Measurements from ENCODE around the gene ZNF467. TPM values are rescaled to one million over a fixed set of nuclear protein-coding genes. Genes with fewer than 3 reads are reported as not detected.

Gene ZNF467, protein sequence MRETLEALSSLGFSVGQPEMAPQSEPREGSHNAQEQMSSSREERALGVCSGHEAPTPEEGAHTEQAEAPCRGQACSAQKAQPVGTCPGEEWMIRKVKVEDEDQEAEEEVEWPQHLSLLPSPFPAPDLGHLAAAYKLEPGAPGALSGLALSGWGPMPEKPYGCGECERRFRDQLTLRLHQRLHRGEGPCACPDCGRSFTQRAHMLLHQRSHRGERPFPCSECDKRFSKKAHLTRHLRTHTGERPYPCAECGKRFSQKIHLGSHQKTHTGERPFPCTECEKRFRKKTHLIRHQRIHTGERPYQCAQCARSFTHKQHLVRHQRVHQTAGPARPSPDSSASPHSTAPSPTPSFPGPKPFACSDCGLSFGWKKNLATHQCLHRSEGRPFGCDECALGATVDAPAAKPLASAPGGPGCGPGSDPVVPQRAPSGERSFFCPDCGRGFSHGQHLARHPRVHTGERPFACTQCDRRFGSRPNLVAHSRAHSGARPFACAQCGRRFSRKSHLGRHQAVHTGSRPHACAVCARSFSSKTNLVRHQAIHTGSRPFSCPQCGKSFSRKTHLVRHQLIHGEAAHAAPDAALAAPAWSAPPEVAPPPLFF
- 1 to 10 TPM in 1 of 2 donors, under 1 TPM in 1; 0.91 to 2.5 TPM for total RNA-seq
- 6.0 TPM for polyA plus RNA-seq (2013, experiment 1 of 2)
- polyA plus RNA-seq (2013, experiment 2 of 2), result 5.3 TPM
- long read RNA-seq, experiment 1, partial matches to known transcripts, result 0 of 1 reads
- long read RNA-seq, experiment 1, other reads (novel, unspliced or antisense), result 1 of 1 reads
- long read RNA-seq, experiment 2, partial matches to known transcripts, result 0 of 2 reads
- long read RNA-seq, experiment 2, other reads (novel, unspliced or antisense), result 2 of 2 reads
- long read RNA-seq, experiment 3, partial matches to known transcripts, result 0 of 1 reads
- long read RNA-seq, experiment 3, other reads (novel, unspliced or antisense), result 1 of 1 reads
- long read RNA-seq, experiment 4, result 0 reads

DNA sequence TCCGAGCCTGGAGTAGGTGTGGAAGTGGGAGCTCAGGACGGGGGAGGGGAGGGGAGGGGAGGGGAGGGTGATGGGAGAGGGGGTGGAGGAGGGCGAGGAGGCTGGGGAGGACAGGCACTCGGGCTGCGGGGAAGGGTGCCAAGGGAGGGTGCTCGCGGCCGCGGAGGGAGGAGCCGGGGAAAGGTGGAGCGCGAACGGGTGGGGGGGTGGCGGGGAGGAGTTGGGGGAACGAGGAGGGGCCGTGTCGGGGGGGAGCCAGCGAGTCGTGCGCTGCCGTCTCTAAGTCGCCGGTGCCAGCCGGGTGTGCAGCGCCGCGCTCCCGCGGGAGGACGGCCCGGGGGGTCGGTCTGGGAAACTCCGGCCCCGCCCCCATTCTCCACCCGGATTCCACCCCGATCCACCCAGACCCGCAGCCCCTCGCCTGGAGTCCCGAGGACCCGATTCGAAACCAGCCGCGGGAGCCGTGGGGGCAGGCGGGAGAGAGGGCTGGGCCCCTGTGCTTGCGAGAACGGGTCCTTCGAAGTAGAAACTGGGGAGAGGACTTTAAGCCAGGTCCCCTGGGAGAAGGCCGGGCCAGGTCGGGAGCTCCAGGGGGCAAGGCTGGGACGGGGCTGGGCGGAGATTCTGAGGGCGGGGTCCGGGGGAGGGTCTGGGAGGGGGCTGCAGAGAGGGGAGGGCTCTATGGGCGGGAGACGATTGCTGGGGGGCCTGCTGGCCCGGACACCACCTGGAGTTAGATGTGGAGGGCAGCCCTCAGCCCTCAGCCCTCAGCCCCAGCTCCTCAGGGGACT is at the start of gene ZNF467:
Gene ZNF467 (minus strand): TSS at position 143 of the 791 bp plus-strand sequence. CDS start 2,556 bp downstream, outside the sequence.
- TF ChIP-seq, protein P1, sequence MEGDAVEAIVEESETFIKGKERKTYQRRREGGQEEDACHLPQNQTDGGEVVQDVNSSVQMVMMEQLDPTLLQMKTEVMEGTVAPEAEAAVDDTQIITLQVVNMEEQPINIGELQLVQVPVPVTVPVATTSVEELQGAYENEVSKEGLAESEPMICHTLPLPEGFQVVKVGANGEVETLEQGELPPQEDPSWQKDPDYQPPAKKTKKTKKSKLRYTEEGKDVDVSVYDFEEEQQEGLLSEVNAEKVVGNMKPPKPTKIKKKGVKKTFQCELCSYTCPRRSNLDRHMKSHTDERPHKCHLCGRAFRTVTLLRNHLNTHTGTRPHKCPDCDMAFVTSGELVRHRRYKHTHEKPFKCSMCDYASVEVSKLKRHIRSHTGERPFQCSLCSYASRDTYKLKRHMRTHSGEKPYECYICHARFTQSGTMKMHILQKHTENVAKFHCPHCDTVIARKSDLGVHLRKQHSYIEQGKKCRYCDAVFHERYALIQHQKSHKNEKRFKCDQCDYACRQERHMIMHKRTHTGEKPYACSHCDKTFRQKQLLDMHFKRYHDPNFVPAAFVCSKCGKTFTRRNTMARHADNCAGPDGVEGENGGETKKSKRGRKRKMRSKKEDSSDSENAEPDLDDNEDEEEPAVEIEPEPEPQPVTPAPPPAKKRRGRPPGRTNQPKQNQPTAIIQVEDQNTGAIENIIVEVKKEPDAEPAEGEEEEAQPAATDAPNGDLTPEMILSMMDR (conservative IDR thresholded peaks at IDR 0.05), result no peak
- WGBS, 2 experiments (ENCODE audit: insufficient coverage in 1 of 2, insufficient read length in 1 of 2), result 1 to 20% methylated on average over 1 to 56 of the region's 57 CpGs
- Mint-ChIP-seq H3K9me3 (no peaks in the 10 kb centered on the region), H3K27me3 (ENCODE audit: insufficient read depth) (peaks cover 72% of the 10 kb centered on the region), H3K4me3 (peak within 1 kb of the TSS; percentile 56), H3K4me1 (peaks cover 8% of the 10 kb centered on the region), H3K27ac (no peak within 1 kb of the TSS), H3K36me3 (ENCODE audit: low read depth) (no peaks in the 10 kb centered on the region)
- no peak within 1 kb of the TSS for H3K9ac ChIP-seq (ENCODE audit: extremely low read depth, low read length, poor library complexity, severe bottlenecking)
- H3K4me1 ChIP-seq (ENCODE audit: control insufficient read depth, insufficient read depth, low read length), result no peaks in the 10 kb centered on the region
- H3K27ac ChIP-seq (ENCODE audit: low read depth, low read length), result peak within 1 kb of the TSS; percentile 38
- DNase-seq, result peak; percentile 66
- H3K36me3 ChIP-seq (ENCODE audit: control insufficient read depth, insufficient read depth, low read length), result no peaks in the 10 kb centered on the region
- peak within 1 kb of the TSS; percentile 70 for H3K4me3 ChIP-seq (ENCODE audit: low read length)
- H3K9me3 ChIP-seq (ENCODE audit: control insufficient read depth, low read length), result no peaks in the 10 kb centered on the region
- peaks cover 47% of the 10 kb centered on the region for H3K27me3 ChIP-seq (ENCODE audit: control insufficient read depth, insufficient read depth, low read length, poor library complexity, severe bottlenecking)

DNA sequence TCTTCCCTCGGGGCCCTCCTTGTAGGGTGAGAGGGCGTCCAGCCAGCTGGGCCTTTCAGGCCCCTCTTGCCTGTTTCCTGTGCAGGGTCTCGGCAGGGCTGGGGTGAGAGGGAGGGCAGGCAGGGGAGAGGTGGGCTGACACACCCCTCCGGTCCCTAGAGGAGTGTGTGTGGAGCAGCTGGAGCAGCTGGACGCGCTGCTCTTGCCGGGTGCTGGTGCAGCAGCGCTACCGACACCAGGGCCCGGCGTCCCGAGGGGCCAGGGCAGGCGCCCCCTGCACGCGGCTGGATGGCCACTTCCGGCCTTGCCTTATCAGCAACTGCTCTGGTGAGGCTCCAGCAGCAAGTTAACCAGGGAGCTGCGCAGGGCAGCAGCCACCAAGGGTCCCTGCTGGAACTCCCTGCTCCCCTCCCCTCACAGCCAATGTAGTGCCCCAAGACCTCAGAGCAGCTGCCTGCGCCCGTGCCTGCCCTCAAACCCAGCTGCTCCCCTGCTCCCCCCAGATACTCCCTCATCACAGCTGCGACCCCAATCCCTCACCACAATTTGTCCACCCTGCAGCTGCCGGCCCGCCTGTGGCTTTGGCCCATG is 49.1 kb upstream of the ZNF467 start:
- no peaks in the 10 kb centered on the region for H3K36me3 ChIP-seq (ENCODE audit: control insufficient read depth, insufficient read depth, low read length)
- H3K4me3 ChIP-seq (ENCODE audit: low read length), result no peak overlapping the region
- H3K4me1 Mint-ChIP-seq, result no peaks in the 10 kb centered on the region
- H3K9me3 ChIP-seq (ENCODE audit: control insufficient read depth, low read length), result no peaks in the 10 kb centered on the region
- no peak overlapping the region for H3K27ac Mint-ChIP-seq
- H3K9ac ChIP-seq (ENCODE audit: extremely low read depth, low read length, poor library complexity, severe bottlenecking), result no peak overlapping the region
- no peaks in the 10 kb centered on the region for H3K27me3 Mint-ChIP-seq (ENCODE audit: insufficient read depth)
- no peak overlapping the region for H3K4me3 Mint-ChIP-seq
- WGBS, 2 experiments (ENCODE audit: insufficient coverage in 1 of 2, insufficient read length in 1 of 2), result 92 to 96% methylated on average over 10 to 22 of the region's 22 CpGs
- H3K27me3 ChIP-seq (ENCODE audit: control insufficient read depth, insufficient read depth, low read length, poor library complexity, severe bottlenecking), result no peaks in the 10 kb centered on the region
- DNase-seq, result no peak
- no peaks in the 10 kb centered on the region for H3K4me1 ChIP-seq (ENCODE audit: control insufficient read depth, insufficient read depth, low read length)
- TF ChIP-seq, protein P1 (conservative IDR thresholded peaks at IDR 0.05), result no peak
- H3K36me3 Mint-ChIP-seq (ENCODE audit: low read depth), result no peaks in the 10 kb centered on the region
- no peak overlapping the region for H3K27ac ChIP-seq (ENCODE audit: low read depth, low read length)
- peaks cover 7% of the 10 kb centered on the region for H3K9me3 Mint-ChIP-seq

Data from endodermal cell (in vitro differentiated cells).